Esophagus muscularis mucosa (tissue), 4 donors: ENCODE results near the gene AGBL1.

ENCODE experiments used
- EP300 ChIP-seq: sonication (generic); formaldehyde crosslinking; IDR thresholded peaks from one replicate; pipeline ENCODE4 v1.6.1; 2017; ENCODE audit warnings: antibody characterized with exemption
- POLR2A ChIP-seq: fragments of 450-650 bp; IDR thresholded peaks from one replicate; pipeline ENCODE4 v1.6.1; 2017; ENCODE audit warnings: antibody characterized with exemption, moderate library complexity, mild to moderate bottlenecking, low read depth
- POLR2AphosphoS5 ChIP-seq, 2 donors: sonication (generic); formaldehyde crosslinking; IDR thresholded peaks; one replicate each; pipeline ENCODE4 v1.6.1; 2017; ENCODE audit warnings: antibody characterized with exemption in 2 of 2
- TF ChIP-seq, protein P1 (sequence below), 3 experiments: fragments of 200-600 bp in 2 of 3; fragments of 450-650 bp in 1 of 3; sonication (generic) in 2 of 3; IDR thresholded peaks; one replicate each; pipeline ENCODE4 v1.5.1; 2017 to 2019; ENCODE audit warnings: antibody characterized with exemption in 3 of 3, mild to moderate bottlenecking in 2 of 3, moderate library complexity in 1 of 3

DNA sequence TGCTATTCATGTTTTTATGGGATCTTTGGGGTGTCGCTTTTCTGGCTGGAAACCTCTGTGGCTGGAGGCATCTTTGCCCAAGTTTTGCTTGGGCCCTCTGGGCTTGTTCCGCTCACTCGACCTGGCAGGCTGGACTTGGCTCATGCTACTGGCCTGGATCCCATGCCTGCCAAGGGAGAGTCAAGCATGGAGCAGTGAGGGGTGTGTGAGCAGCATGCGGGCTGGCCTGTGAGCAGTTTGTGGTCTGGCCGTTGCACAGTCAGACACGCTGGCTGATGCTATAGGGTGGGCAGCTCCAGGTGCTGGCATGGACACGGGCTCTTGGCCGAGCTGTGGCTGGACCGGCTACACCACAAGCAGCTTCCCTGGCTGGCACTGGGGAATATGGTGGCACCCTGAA lies 491.1 kb downstream of the AGBL1 start:
- TF ChIP-seq, protein P1, sequence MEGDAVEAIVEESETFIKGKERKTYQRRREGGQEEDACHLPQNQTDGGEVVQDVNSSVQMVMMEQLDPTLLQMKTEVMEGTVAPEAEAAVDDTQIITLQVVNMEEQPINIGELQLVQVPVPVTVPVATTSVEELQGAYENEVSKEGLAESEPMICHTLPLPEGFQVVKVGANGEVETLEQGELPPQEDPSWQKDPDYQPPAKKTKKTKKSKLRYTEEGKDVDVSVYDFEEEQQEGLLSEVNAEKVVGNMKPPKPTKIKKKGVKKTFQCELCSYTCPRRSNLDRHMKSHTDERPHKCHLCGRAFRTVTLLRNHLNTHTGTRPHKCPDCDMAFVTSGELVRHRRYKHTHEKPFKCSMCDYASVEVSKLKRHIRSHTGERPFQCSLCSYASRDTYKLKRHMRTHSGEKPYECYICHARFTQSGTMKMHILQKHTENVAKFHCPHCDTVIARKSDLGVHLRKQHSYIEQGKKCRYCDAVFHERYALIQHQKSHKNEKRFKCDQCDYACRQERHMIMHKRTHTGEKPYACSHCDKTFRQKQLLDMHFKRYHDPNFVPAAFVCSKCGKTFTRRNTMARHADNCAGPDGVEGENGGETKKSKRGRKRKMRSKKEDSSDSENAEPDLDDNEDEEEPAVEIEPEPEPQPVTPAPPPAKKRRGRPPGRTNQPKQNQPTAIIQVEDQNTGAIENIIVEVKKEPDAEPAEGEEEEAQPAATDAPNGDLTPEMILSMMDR (IDR thresholded peaks at IDR 0.05), result no peak
- TF ChIP-seq POLR2A (no peak), EP300 (no peak), POLR2AphosphoS5 (IDR thresholded peaks at IDR 0.05) (no peak)
